H1 (cell line): Measurements from ENCODE around the gene GNB5. TPM values are rescaled to one million over a fixed set of nuclear protein-coding genes. Genes with fewer than 3 reads are reported as not detected.

Experiments used
- CTCF ChIA-PET: fragments of 300-600 bp; sonication (Branson Sonifier 250); formaldehyde crosslinking; loops from one replicate; lab custom pipeline; 2021; ENCODE audit not compliant: partially characterized antibody; lab: Charles Lee
- POLR2A ChIA-PET: fragments of 300-600 bp; sonication (Branson Sonifier 250); formaldehyde crosslinking; loops from one replicate; lab custom pipeline; 2021; ENCODE audit warnings: inconsistent platforms; ENCODE audit not compliant: partially characterized antibody; lab: Charles Lee
- DNase-seq, 2 experiments: peaks; one replicate each; pipeline versions ENCODE4 v3.0.0 to v3.0.0-alpha.2; 2010 to 2022; ENCODE audit warnings: low spot score in 2 of 2, low read depth in 1 of 2, mixed read lengths in 1 of 2
- FAIRE-seq: peaks from 2 replicates; lab custom pipeline; 2011; peaks lifted over from hg19 to GRCh38; lab: Jason Lieb, UNC
- H2AFZ ChIP-seq: 2 replicates; pipeline ENCODE4 v1.8.1; 2012; ENCODE audit warnings: low read length, inconsistent platforms
- H2AK5ac ChIP-seq: 2 replicates; pipeline ENCODE4 v1.6.1; 2013; ENCODE audit warnings: low read depth, low read length
- H2BK120ac ChIP-seq: replicated peaks from 2 replicates; pipeline ENCODE3; 2013; ENCODE audit warnings: low read depth, low read length, inconsistent platforms
- H2BK12ac ChIP-seq: 2 replicates; pipeline ENCODE4 v1.6.1; 2013; ENCODE audit warnings: low read depth, low read length
- H2BK15ac ChIP-seq: 2 replicates; pipeline ENCODE4 v1.6.1; 2013; ENCODE audit warnings: low read length
- H2BK20ac ChIP-seq: 2 replicates; pipeline ENCODE4 v1.6.1; 2013; ENCODE audit warnings: low read length
- H2BK5ac ChIP-seq: 2 replicates; pipeline ENCODE4 v1.6.1; 2013; ENCODE audit warnings: low read depth, low read length
- H3K14ac ChIP-seq: 2 replicates; pipeline ENCODE4 v1.6.1; 2013; ENCODE audit warnings: inconsistent platforms; ENCODE audit not compliant: insufficient read length
- H3K18ac ChIP-seq: 2 replicates; pipeline ENCODE4 v1.6.1; 2013; ENCODE audit warnings: low read length; ENCODE audit errors: extremely low read depth
- H3K23ac ChIP-seq: 2 replicates; pipeline ENCODE4 v1.6.1; 2013; ENCODE audit warnings: inconsistent platforms; ENCODE audit not compliant: insufficient read length
- H3K23me2 ChIP-seq: 2 replicates; pipeline ENCODE4 v1.6.1; 2013; ENCODE audit warnings: low read depth, low read length
- H3K27ac ChIP-seq: 2 replicates; pipeline ENCODE4 v1.6.1; 2011; ENCODE audit warnings: low read depth, low read length, inconsistent platforms
- H3K27me3 ChIP-seq, 4 experiments: replicated peaks in 1 of 4; 1 replicate in 1 of 4; 2 replicates in 3 of 4; pipeline versions ENCODE4 v1.6.1 to v1.8.1; 2011 to 2013; ENCODE audit warnings: low read length in 3 of 4, mild to moderate bottlenecking in 3 of 4, inconsistent platforms in 2 of 4, mixed read lengths in 2 of 4, moderate library complexity in 1 of 4; ENCODE audit not compliant: control insufficient read depth in 3 of 4, insufficient read depth in 3 of 4; ENCODE audit errors: extremely low read depth in 1 of 4
- H3K36me3 ChIP-seq, 4 experiments: 2 replicates each; pipeline versions ENCODE4 v1.6.1 to v1.8.1; 2011 to 2013; ENCODE audit warnings: mild to moderate bottlenecking in 4 of 4, low read length in 3 of 4, moderate library complexity in 2 of 4, control low read depth in 1 of 4, inconsistent platforms in 1 of 4; ENCODE audit not compliant: insufficient read depth in 4 of 4, control insufficient read depth in 2 of 4
- H3K4ac ChIP-seq: replicated peaks from 2 replicates; pipeline ENCODE3; 2013; ENCODE audit warnings: low read length, low read depth, mixed read lengths, inconsistent platforms; ENCODE audit not compliant: insufficient read length
- H3K4me1 ChIP-seq, 4 experiments: replicated peaks in 1 of 4; 1 replicate in 1 of 4; 2 replicates in 3 of 4; pipeline versions ENCODE4 v1.6.1 to v1.8.1; 2011 to 2013; ENCODE audit warnings: low read length in 3 of 4, inconsistent platforms in 2 of 4, mixed read lengths in 1 of 4; ENCODE audit not compliant: insufficient read depth in 4 of 4, control insufficient read depth in 3 of 4
- H3K4me2 ChIP-seq, 2 experiments: 2 replicates each; pipeline versions ENCODE4 v1.6.1 to v1.8.1; 2011 to 2013; ENCODE audit warnings: low read depth in 2 of 2, low read length in 2 of 2, control low read depth in 1 of 2, inconsistent platforms in 1 of 2, mild to moderate bottlenecking in 1 of 2; ENCODE audit not compliant: insufficient read depth in 1 of 2
- H3K4me3 ChIP-seq, 4 experiments: fragments of 200-600, 300-600 bp in 1 of 4; sonication (generic), shearing (Covaris generic), sonication (Bioruptor Twin) in 1 of 4; 2 replicates each; pipeline versions ENCODE4 v1.5.1 to v1.8.1; 2011 to 2016; ENCODE audit warnings: low read length in 4 of 4, low read depth in 3 of 4, control low read depth in 2 of 4, inconsistent platforms in 2 of 4, mild to moderate bottlenecking in 2 of 4, mixed read lengths in 1 of 4, moderate library complexity in 1 of 4; ENCODE audit not compliant: insufficient read depth in 2 of 4; ENCODE audit errors: extremely low read depth in 1 of 4
- H3K56ac ChIP-seq: replicated peaks from 2 replicates; pipeline ENCODE3; 2013; ENCODE audit warnings: low read depth, mild to moderate bottlenecking, mixed read lengths, low read length, inconsistent platforms; ENCODE audit not compliant: insufficient read length
- H3K79me1 ChIP-seq: 2 replicates; pipeline ENCODE4 v1.6.1; 2013; ENCODE audit warnings: low read depth, low read length, control low read depth
- H3K79me2 ChIP-seq, 2 experiments: 2 replicates each; pipeline versions ENCODE4 v1.6.1 to v1.8.1; 2012 to 2013; ENCODE audit warnings: low read length in 2 of 2, mild to moderate bottlenecking in 2 of 2, inconsistent platforms in 1 of 2; ENCODE audit not compliant: insufficient read depth in 2 of 2, control insufficient read depth in 1 of 2
- H3K9ac ChIP-seq, 4 experiments: replicated peaks in 1 of 4; 1 replicate in 1 of 4; 2 replicates in 3 of 4; pipeline versions ENCODE4 v1.6.1 to v1.8.1; 2011 to 2013; ENCODE audit warnings: low read depth in 3 of 4, low read length in 3 of 4, control low read depth in 2 of 4, mild to moderate bottlenecking in 2 of 4, moderate library complexity in 2 of 4, inconsistent platforms in 1 of 4; ENCODE audit errors: extremely low read depth in 1 of 4
- H3K9me3 ChIP-seq, 2 experiments: 2 replicates each; pipeline versions ENCODE4 v1.6.1 to v1.8.1; 2012 to 2013; ENCODE audit warnings: mild to moderate bottlenecking in 2 of 2, moderate library complexity in 2 of 2, control low read depth in 1 of 2, inconsistent platforms in 1 of 2, low read depth in 1 of 2, low read length in 1 of 2, mixed read lengths in 1 of 2; ENCODE audit not compliant: insufficient read depth in 2 of 2
- H4K20me1 ChIP-seq, 2 experiments: replicated peaks in 1 of 2; 2 replicates each; pipeline versions ENCODE3 to v1.8.1; 2011 to 2013; ENCODE audit warnings: inconsistent platforms in 2 of 2, low read length in 2 of 2, mild to moderate bottlenecking in 1 of 2; ENCODE audit not compliant: insufficient read depth in 2 of 2, control insufficient read depth in 1 of 2
- H4K5ac ChIP-seq: 2 replicates; pipeline ENCODE4 v1.6.1; 2013; ENCODE audit warnings: low read length, low read depth, mixed read lengths, inconsistent platforms; ENCODE audit not compliant: insufficient read length
- H4K8ac ChIP-seq: 2 replicates; pipeline ENCODE4 v1.8.0; 2013; ENCODE audit warnings: mild to moderate bottlenecking, moderate library complexity, low read length, inconsistent platforms; ENCODE audit not compliant: insufficient read depth; ENCODE audit errors: extremely low read depth
- H4K91ac ChIP-seq: replicated peaks from 2 replicates; pipeline ENCODE3; 2013; ENCODE audit warnings: low read length, mixed read lengths, inconsistent platforms; ENCODE audit not compliant: insufficient read length
- CBX8 ChIP-seq: fragments of 300-800, 300-1000 bp; sonication (generic); IDR thresholded peaks from 2 replicates; pipeline ENCODE4 v1.7.1; 2016; ENCODE audit warnings: low read depth, low read length, borderline replicate concordance
- HDAC6 ChIP-seq: IDR thresholded peaks from one replicate; pipeline ENCODE4 v1.7.1; 2012; ENCODE audit warnings: low read depth, mild to moderate bottlenecking, inconsistent platforms, low read length, moderate library complexity
- JUND ChIP-seq: IDR thresholded peaks from 2 replicates; pipeline ENCODE4 v1.6.1; 2011; ENCODE audit warnings: mild to moderate bottlenecking, improper control_type of control experiment, low read length
- POU5F1 ChIP-seq: IDR thresholded peaks from 2 replicates; pipeline ENCODE4 v1.6.1; 2011; ENCODE audit warnings: low read depth, mild to moderate bottlenecking, low read length, moderate library complexity
- RAD21 ChIP-seq, 2 experiments: IDR thresholded peaks in 1 of 2; conservative IDR thresholded peaks in 1 of 2; 2 replicates each; pipeline ENCODE4 v1.6.1; 2011; ENCODE audit warnings: low read depth in 2 of 2, low read length in 2 of 2, improper control_type of control experiment in 1 of 2, inconsistent platforms in 1 of 2, mild to moderate bottlenecking in 1 of 2, moderate library complexity in 1 of 2
- SAP30 ChIP-seq: fragments of 300-600 bp; sonication (generic); IDR thresholded peaks from 2 replicates; pipeline ENCODE4 v1.7.1; 2012; ENCODE audit warnings: low read length, moderate library complexity, mild to moderate bottlenecking, inconsistent platforms; ENCODE audit not compliant: insufficient read depth, insufficient replicate concordance
- SIRT6 ChIP-seq: IDR thresholded peaks from one replicate; pipeline ENCODE4 v1.7.1; 2012; ENCODE audit warnings: low read length, inconsistent platforms
- SUZ12 ChIP-seq: fragments of 200-600 bp; sonication (generic); IDR thresholded peaks from 2 replicates; pipeline ENCODE4 v1.6.1; 2012; ENCODE audit warnings: mild to moderate bottlenecking, inconsistent platforms, low read length, moderate library complexity, mixed read lengths
- TAF1 ChIP-seq: IDR thresholded peaks from 2 replicates; pipeline ENCODE4 v1.6.1; 2011; ENCODE audit warnings: mild to moderate bottlenecking, low read depth, low read length
- TAF7 ChIP-seq: optimal IDR thresholded peaks from 2 replicates; pipeline ENCODE3; 2011; ENCODE audit warnings: low read depth, mild to moderate bottlenecking, inconsistent platforms, low read length, moderate library complexity, borderline replicate concordance
- TCF12 ChIP-seq: IDR thresholded peaks from 2 replicates; pipeline ENCODE4 v1.6.1; 2011; ENCODE audit warnings: low read depth, mild to moderate bottlenecking, low read length
- TEAD4 ChIP-seq: IDR thresholded peaks from 2 replicates; pipeline ENCODE4 v1.6.1; 2012; ENCODE audit warnings: low read depth, low read length, inconsistent platforms, mixed read lengths
- WGBS, 2 experiments: shearing (Covaris generic) in 1 of 2; methylation state at CpG; one replicate each; pipeline versions ENCODE4 v1.1.6 to v1.1.7; 2013 to 2015; ENCODE audit warnings: low lambda C conversion rate in 2 of 2, mixed read lengths in 2 of 2, inconsistent platforms in 1 of 2, low coverage in 1 of 2, missing lambda C conversion rate in 1 of 2; ENCODE audit not compliant: insufficient replicate concordance in 2 of 2, insufficient coverage in 1 of 2, insufficient read length in 1 of 2; ENCODE audit errors: extremely low coverage in 1 of 2, missing lambda C conversion rate in 1 of 2; 5-methylcytosine and 5-hydroxymethylcytosine counted together
- polyA plus RNA-seq, 7 experiments: library from polyadenylated mRNA; depleted of rRNA in 3 of 7; stranded (reverse) in 5 of 7; unstranded in 2 of 7; fragments of >200 nt in 5 of 7; fragments of 200-250 nt in 2 of 7; gene quantifications; 1 replicate in 5 of 7; 2 replicates in 1 of 7; 4 replicates in 1 of 7; pipeline versions ENCODE4 v1.2.1 to v1.2.3, GENCODE V29; 2011 to 2013; ENCODE audit warnings: missing spikeins in 2 of 7, mixed read lengths in 2 of 7
- total RNA-seq: library from RNA; stranded (reverse); fragmentation: NEBNext Ultra II Directional; extraction: Animal tissue kit (Norgen Biotek cat#: 25700); gene quantifications from 2 replicates; pipeline ENCODE4 v1.2.1, GENCODE V29; 2021
- TF ChIP-seq, protein P1 (sequence below): IDR thresholded peaks from 2 replicates; pipeline ENCODE4 v1.6.1; 2011; ENCODE audit warnings: low read depth, mild to moderate bottlenecking, low read length; ENCODE audit not compliant: insufficient read depth
- TF ChIP-seq, protein P2 (sequence below): IDR thresholded peaks from 2 replicates; pipeline ENCODE4 v1.6.1; 2012; ENCODE audit warnings: inconsistent platforms

The GNB5 gene
- total and polyA plus RNA-seq, 2 of the 8 experiments (the other 6 are each of a cell fraction or from before 2014, with no cell fraction given): 21.7 to 42.5 TPM

DNA sequence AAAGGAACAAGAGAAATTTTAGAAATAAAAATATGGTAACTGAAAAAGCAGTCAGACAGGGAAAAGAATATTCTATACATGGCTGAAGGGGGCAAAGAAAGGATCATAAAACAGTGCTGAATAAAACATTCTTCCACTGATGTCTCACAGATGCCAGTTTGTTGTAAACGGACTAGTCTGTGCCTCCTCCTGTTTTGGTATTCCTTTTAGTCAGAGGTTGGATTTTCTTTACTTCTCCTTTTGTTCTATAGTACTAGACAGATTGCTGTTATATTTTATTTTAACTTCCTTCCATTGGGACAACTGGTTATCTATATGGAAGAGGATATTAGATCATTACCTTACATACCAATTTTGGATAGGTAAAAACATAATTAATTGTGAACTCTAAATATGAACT is 16.0 kb upstream of the GNB5 start:
- H3K27me3 ChIP-seq: no peaks in the 10 kb centered on the region
- H3K79me1 ChIP-seq: no peaks in the 10 kb centered on the region
- H3K4me3 ChIP-seq: no peak overlapping the region
- no peaks in the 10 kb centered on the region for H3K79me2 ChIP-seq
- no peak overlapping the region for H3K4me2 ChIP-seq
- no peaks in the 10 kb centered on the region for H3K23me2 ChIP-seq
- H2AFZ ChIP-seq: no peak overlapping the region
- FAIRE-seq (no peak), DNase-seq (no peak)
- CTCF ChIA-PET: interaction anchor here (1.2 to 13.0 kb wide), 6 partner anchors 19 to 559 kb away, joined by 3 to 189 read pairs (median 19); partner anchors contain the start of gene GNB5
- H3K4ac ChIP-seq: no peak overlapping the region
- H3K14ac ChIP-seq: no peak overlapping the region
- no peak overlapping the region for H3K27ac ChIP-seq
- no peak overlapping the region for H2AK5ac ChIP-seq
- no peak overlapping the region for H3K9ac ChIP-seq
- H3K4me1 ChIP-seq: no peaks in the 10 kb centered on the region
- no peak overlapping the region for H3K18ac ChIP-seq
- H2BK120ac ChIP-seq: no peak overlapping the region
- no peak overlapping the region for H2BK15ac ChIP-seq
- WGBS, 2 experiments: 87% methylated on average over 1 of the region's 1 CpG; no CpG with 5 or more reads in 1 of the 2 experiments
- H2BK20ac ChIP-seq: no peak overlapping the region
- no peak overlapping the region for H3K23ac ChIP-seq
- peaks cover 0 to 4% of the 10 kb centered on the region in 2 experiments for H4K20me1 ChIP-seq
- no peak overlapping the region for H4K5ac ChIP-seq
- peaks cover 9 to 32% (median 19%) of the 10 kb centered on the region in 4 experiments; a peak in 7 of 8 replicates for H3K36me3 ChIP-seq
- H2BK5ac ChIP-seq: no peak overlapping the region
- no peaks in the 10 kb centered on the region for H3K9me3 ChIP-seq
- H4K91ac ChIP-seq: no peak overlapping the region
- no peak overlapping the region for H3K56ac ChIP-seq
- H4K8ac ChIP-seq: no peak overlapping the region
- H2BK12ac ChIP-seq: no peak overlapping the region
- POLR2A ChIA-PET: no interaction called here
- TF ChIP-seq SUZ12 (no peak), HDAC6 (no peak), TAF7 (no peak), SIRT6 (no peak), CBX8 (no peak), RAD21 (IDR thresholded peaks at IDR 0.05 in 1 of 2, conservative IDR thresholded peaks at IDR 0.05 in 1 of 2; ENCODE audit: low read depth in 2 of 2, low read length in 2 of 2) (no peak), TAF1 (no peak), JUND (no peak), TCF12 (no peak), SAP30 (no peak), POU5F1 (no peak), TEAD4 (no peak)
- TF ChIP-seq, protein P1, sequence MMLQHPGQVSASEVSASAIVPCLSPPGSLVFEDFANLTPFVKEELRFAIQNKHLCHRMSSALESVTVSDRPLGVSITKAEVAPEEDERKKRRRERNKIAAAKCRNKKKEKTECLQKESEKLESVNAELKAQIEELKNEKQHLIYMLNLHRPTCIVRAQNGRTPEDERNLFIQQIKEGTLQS: no peak
- TF ChIP-seq, protein P2, sequence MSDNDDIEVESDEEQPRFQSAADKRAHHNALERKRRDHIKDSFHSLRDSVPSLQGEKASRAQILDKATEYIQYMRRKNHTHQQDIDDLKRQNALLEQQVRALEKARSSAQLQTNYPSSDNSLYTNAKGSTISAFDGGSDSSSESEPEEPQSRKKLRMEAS: no peak
